Astrocyte (in vitro differentiated cells and primary cell): Measurements from ENCODE around the gene PRH2.

ENCODE experiments used
- CTCF ChIP-seq: IDR thresholded peaks from 2 replicates; pipeline ENCODE4 v1.5.1; 2011; ENCODE audit warnings: low read depth, mild to moderate bottlenecking, inconsistent platforms, low read length, moderate library complexity; ENCODE audit not compliant: insufficient read depth
- EZH2 ChIP-seq: IDR thresholded peaks from 2 replicates; pipeline ENCODE4 v1.6.1; 2012; ENCODE audit warnings: mild to moderate bottlenecking, low read length, inconsistent platforms; ENCODE audit not compliant: insufficient read depth

GRCh38 chr12:10968765-10969456 lies 39.9 kb downstream of the PRH2 start:
- TF ChIP-seq EZH2: no peak
- TF ChIP-seq CTCF: no peak
